Measurements from ENCODE around the gene PMVK.
"Not testable (repeated sequence)": the region's sequence is repeated elsewhere in the genome, so short reads cannot be mapped to it uniquely, and the experiment has no call there.

Gene PMVK

GRCh38 chr1:154912755-154913154, 23.8 kb downstream of the PMVK start:
- no peak for FAIRE-seq

DNA sequence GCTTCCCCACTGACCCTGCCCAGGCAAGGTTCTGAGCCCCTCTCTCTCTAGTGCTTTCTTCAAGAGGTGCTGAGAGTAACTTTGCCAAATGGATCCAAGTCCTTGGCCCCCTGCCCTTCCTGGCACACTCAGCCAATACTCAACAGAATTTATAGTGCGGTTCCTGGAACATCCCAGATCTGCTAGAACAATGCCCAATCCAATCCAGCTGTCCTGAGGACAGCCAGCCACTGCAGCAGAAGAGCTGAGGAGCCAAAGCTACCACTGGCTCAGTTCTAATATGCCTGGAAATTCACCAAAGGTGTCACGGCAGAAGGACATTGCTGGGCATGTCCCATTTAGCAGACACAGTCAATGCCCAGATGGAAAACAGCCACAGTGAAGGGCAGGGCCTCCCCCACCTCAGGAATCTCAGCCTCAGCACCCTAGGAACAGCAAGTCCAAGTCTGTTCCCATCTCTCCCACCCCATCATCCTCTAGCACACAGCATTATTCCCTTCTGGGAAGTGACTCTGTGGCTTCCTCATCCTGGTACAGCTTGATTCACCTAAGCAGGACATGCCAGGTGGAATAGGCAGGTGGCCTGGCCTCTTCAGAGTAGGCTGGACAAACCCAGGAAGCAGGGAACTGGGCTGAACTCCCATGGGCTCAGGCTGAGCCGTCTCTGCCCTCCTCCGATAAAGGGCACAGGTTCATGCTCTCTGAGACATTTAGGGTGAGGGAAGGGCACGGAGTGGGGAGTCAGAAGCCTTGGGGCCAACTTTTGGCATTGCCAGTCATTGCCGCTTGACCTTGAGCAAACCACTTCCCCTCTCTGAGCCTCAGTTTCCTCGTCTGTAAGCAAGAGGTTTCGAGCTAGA, 24.6 kb downstream of the PMVK start:
- no peak for FAIRE-seq

DNA sequence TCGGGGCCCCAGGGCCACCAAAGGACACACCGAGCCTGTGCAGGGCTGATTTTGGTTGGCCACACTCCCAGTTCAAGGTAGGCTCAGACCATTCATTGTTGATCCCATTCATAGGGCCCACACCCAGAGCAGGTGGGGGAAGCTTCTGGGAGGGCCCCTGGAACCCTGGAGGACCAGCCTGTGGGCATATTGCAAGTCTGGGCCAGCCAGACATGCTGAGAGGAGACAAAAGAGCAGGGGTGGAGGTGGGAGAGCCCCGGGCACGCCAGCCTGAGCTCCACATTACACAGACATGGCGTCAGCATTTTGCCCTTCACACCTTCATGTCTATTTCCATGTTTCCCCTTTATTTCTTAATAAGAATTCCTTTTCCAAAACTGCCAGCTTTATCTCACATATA, 25.7 kb downstream of the PMVK start:
- no peak for FAIRE-seq

- no peak for FAIRE-seq
Measured at GRCh38 chr1:154908937-154909336, 27.6 kb downstream of the PMVK start.

DNA sequence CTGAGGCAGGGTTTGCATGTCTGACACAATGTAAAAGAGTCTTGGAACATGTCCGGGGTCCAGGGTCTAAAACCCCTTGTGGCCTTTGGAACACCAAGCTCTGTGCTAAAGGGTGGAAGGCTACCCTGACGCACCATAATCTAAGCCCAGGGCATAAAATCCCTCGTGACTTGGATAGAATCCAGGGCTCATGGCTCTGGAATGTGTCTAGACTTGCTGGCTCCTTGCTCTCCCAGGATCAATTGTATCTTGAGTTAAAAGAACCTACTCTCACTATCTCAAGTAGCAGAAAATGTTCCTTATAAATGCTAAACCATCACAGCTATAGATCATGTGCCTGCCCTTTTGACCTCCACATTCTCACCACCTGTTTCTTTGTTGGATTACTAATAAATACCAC, 28.4 kb downstream of the PMVK start:
- FAIRE-seq, result not testable (repeated sequence)

DNA sequence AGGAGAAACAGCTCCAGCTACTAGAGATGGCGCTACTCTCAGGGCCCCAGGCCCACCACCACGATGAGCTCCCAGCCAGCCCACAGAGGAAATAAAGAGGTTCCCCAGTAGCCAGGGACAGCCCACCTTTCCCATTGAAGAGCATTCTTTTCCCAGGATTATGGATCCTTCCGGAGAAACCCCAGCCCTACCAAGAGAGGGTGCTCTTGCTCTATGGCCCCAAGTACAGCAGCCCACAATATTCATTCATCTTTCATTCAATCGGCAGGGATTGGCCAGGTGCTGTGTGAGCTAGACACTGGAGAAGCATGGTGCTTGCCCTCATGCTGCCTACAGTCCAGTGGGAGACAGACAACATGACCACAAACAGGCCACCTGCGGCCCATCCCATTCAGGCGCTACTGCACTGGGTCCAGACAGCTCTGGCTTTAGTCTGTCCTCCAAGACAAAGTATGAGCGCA, 29.9 kb downstream of the PMVK start:
- FAIRE-seq, result no peak

DNA sequence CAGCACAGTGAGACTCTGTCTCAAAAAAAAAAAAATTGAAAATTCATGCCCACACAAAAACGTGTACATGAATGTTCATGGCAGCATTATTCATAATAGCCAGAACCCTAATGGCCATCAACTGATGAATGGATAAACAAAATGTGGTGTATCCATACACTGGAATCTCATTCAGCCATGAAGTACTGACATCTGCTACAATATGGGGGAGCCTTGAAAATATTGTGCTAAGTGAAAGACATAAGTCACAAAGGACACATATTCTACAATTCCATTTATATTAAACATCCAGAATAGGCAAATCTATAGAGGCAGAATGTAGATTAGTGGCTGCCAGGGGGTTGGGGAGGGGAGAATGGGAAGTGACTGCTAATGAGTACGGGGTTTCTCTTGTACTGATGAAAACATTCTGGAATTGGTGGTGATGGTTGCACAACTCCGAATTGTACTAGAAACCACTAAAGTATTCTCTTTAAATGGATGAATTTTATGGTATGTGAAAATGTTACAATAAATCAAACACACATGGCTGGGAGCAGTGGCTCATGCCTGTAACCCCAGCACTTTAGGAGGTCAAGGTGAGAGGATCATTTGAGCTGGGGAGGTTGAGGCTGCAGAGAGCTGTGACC, 33.5 kb downstream of the PMVK start:
- no peak for FAIRE-seq

GRCh38 chr1:154901591-154901990, 34.9 kb downstream of the PMVK start:
- FAIRE-seq, result no peak

- FAIRE-seq, result no peak
Measured at GRCh38 chr1:154899041-154899440, 37.5 kb downstream of the PMVK start.

DNA sequence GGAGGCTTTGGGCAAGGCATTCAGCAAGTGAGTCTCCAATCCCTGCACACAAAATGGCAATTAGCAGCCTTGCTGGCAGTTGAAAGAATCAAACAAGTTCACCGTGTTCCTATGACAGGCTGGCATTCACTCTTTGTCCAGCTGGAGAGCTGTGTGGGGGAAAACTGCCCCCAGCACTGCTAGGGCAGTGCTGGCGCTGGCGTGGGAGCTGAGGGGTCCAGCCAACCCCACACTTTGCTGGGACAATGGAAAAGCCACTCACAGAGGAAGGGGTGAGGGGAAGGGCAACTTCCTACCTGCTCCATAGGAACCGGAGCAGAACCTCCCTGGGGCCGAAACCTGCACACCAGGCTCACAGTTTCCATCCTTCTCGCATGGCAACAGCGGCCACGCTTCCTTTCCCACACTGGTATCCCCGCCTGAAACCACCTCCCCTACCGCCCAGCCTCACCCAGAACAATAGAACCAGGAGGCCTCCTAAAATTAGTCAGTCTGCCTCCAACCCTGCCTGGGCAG, 39.7 kb downstream of the PMVK start:
- no peak for FAIRE-seq

GRCh38 chr1:154895798-154896197, 40.7 kb downstream of the PMVK start:
- FAIRE-seq, result no peak

- FAIRE-seq, result no peak
Measured at GRCh38 chr1:154891452-154891851, 45.1 kb downstream of the PMVK start.

DNA sequence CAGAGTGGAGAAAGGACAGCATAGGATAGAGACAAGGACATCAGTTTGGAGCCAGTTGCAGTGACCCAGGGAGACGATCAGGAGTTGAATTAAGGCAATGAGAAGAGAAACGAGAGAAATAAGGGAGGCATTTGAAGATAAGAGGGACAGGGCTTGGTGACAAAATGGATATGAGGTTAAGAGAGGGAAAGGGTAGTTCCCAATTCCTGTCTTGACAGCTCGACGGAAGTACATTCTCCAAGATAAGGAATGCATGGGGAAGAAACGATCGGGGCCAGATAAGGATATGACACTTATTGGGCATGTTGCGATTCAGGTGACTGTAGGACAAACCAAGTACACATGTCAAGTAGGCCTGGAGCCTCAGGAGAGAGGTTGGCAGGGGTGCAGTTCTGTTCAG, 47.8 kb downstream of the PMVK start:
- FAIRE-seq, result no peak

GRCh38 chr1:154886281-154887015, 50.1 kb downstream of the PMVK start:
- FAIRE-seq, result no peak

DNA sequence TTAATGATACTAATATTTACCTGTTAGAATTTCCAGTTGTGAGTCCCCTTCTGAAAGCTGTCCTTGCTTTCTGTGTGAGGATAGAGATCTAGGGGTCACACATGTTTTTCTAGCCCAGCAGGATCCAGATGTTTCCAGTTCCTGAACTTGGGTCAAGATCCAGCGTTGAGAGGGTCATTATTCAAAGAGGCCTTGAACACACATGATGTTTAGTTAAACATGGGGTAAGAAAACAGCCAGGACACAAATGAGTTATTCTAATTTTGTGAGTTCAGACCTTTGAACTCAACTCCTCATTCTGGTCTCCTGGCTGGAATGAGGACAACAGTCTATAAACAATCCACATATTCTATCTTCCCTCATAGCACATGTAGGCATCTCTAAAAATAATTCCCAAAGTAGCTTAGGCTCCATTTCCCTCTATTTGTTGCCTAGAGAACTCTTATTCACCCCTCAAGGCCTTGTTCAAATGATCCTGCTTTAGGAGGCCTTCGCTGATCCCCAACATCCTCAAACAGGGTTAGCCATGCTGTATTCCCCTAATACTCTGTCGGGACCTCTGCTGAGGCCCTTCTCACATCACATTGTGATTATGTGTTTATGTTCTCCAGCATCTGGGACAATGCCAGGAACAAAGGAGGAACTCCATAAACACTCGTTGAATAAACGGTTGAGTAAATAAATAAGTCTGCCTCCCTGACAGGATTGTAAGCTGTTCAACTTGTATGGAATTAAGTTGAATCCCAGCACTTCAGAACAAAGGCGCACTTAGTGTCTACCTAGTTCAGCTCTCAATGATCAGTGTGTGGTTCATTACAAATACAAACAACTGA, 51.4 kb downstream of the PMVK start:
- no peak for FAIRE-seq

DNA sequence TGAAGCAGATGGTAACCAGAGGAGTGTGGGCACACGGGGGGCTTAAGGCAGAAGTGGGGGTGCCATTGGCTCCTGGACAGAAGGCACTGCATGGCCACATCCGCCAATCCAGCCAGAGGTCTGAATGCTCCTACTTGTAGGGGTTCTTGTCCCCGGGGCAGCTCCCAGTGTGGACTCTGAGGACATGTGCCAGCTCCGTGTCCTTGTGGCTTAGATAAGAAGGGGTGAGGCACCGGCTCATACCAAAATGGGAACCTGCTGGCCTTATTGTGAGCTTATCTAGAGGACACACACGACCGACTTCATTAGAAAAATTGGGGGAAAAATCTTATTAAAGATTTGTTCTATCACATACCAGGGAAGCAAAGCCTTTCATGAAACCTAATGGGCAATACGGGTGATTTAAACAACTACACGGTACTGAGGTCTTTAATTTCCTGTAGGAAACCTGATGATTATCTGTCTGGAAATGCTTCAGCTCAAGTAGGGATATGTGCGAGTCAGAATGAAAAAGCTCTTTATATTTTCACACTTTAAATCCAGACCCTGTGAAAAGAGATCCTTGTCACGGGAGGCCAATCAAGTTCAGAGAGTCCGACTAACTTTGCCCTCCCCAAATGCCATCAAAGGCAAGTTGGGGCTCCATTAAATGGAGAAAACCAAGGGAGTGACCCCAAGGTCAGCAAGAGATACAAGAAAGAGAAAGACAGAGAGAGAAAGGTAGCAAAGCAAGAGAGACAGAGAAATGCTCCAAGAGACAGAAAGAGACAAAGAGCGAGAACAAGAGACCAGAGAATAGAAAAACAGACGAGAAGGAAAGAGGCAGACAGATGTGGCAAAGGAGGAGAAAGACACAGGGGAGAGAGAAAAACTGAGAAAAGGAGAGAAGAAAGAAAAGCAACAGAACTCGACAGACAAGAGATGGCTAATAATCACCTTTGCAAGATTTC, 52.3 kb downstream of the PMVK start:
- FAIRE-seq, result no peak

DNA sequence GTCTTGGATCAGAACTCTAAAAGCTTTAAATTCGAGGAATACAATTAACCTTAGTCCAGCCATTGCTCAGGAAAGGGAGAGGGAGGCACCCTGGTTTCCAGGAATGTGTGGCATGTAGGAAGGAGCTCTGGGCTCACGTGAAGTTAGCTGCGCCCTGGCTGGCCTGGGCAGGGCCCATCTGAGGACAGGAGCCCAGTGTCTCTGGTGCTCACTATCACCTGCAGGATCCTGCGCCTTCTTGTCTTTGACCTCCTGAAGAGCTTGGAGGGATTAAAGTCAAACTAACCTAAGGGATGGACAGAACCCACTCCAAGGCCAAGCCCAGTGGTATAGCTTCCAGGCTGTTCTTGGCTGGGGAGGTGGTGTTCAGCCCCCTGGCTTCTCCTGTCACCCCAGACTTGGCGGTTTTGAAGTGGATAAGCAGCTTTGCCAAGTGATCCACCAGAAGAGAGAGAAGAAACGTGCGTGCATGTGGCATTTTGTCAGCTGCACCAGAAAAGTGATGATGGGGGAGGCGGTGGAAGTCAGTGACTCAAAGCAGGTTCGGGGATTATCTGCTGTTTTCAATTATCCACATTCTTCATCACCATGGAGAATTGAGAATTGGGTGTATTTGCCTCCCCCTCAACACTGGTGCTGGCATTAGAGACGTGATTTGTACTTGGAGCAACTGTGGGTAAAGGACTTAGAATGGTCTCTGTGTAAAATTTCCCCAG, 54.5 kb downstream of the PMVK start:
- FAIRE-seq, result no peak

GRCh38 chr1:154880671-154881070, 55.8 kb downstream of the PMVK start:
- no peak for FAIRE-seq

- FAIRE-seq, result no peak
Measured at GRCh38 chr1:154879038-154879421, 57.5 kb downstream of the PMVK start.

DNA sequence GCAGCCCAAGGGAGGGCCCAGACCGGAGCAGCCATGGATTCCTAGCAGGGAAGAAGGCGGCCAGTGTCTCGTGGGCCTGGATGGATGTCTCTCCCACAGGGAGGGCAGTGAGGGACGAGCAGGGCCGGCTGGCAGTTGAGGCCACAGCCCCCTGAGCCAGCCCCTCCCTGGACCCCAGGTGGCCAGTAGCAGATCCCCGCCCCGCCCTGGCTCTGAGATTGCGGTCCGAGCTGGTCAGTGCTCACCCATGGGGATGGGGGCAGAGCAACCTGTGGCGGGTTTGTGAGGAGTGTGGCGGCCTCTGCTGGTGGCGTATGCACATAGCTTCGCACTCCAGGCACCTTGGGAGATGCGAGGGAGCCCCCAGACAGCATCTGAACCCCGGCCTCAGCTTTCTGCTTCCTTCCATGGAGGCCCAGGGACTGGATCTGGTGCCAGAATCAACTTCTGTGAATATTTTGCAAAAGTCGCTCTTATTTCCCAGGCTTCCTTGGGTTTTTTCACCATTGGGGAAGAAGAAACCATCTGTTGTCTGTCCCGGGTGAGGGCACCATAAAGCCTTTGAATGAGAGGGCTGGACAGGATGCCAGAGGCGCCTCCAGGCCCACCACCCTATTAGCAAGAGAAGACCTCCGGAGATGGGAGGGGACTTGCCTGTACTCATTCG, 58.0 kb downstream of the PMVK start:
- FAIRE-seq, result no peak
